Measurements from ENCODE around the gene RARG.

- TF ChIP-seq POLR2A (IDR thresholded peaks at IDR 0.05), result no peak
- TF ChIP-seq EP300 (IDR thresholded peaks at IDR 0.05), result no peak
These were observed 24.0 kb upstream of the RARG start for GRCh38 chr12:53255996-53256395.
